ENCODE data around the gene MAD1L1. TPM values are rescaled to one million over a fixed set of nuclear protein-coding genes. Genes with fewer than 3 reads are reported as not detected.

MAD1L1 gene
- total and polyA plus RNA-seq, 2 of the 4 experiments (the other 2 are of a cell fraction) = 29.0 to 40.9 TPM

- intact Hi-C loops (cut with micrococcal nuclease) (no loop called here), in situ Hi-C loops (cut with MboI; ENCODE audit: low sequenced_read_pairs) (no loop called here), dilution Hi-C loops (cut with HindIII; ENCODE audit: low sequenced_read_pairs, unreplicated experiment) (no loop called here)
- Histone ChIP-seq H4K20me1 (ENCODE audit: insufficient read depth, low read length) (peaks cover 58% of the 10 kb centered on the region), H3K18ac (ENCODE audit: low read depth, low read length) (no peak overlapping the region), H2AFZ (replicated peaks; ENCODE audit: low read length, poor library complexity) (no peak overlapping the region), H2BK15ac (ENCODE audit: low read depth, low read length) (no peak overlapping the region), H2BK5ac (ENCODE audit: low read depth, low read length, poor library complexity, severe bottlenecking) (no peak overlapping the region), H3K4me1 (ENCODE audit: control insufficient read depth, insufficient read depth, low read length) (peaks cover 13% of the 10 kb centered on the region), H2BK120ac (ENCODE audit: low read depth, low read length) (no peak overlapping the region), H3K36me3 (ENCODE audit: control insufficient read depth, insufficient read depth, low read length) (peaks cover 4% of the 10 kb centered on the region), H3K23ac (ENCODE audit: low read depth, low read length) (no peak overlapping the region), H4K91ac (ENCODE audit: insufficient read depth, low read depth, low read length) (no peak overlapping the region), H3K4me2 (ENCODE audit: low read depth, low read length) (no peak overlapping the region), H2AK9ac (replicated peaks; ENCODE audit: low read depth, low read length, poor library complexity) (no peak overlapping the region), H3K9ac (ENCODE audit: low read depth, low read length) (no peak overlapping the region), H3K27me3 (ENCODE audit: control insufficient read depth, insufficient read depth, low read length) (no peaks in the 10 kb centered on the region; the same call in 1 of the 2 replicates), H3K4ac (ENCODE audit: low read depth, low read length) (no peak overlapping the region), H3K4me3 (ENCODE audit: insufficient read depth, low read depth, low read length) (no peak overlapping the region), H3K14ac (replicated peaks; ENCODE audit: low read depth, low read length) (no peak overlapping the region), H4K8ac (ENCODE audit: low read depth in 2 of 2, low read length in 2 of 2) (no peak overlapping the region), H2AK5ac (ENCODE audit: low read depth, low read length) (no peak overlapping the region), H2BK20ac (ENCODE audit: low read depth, low read length) (no peak overlapping the region), H3K27ac (ENCODE audit: insufficient read depth, low read length) (no peak overlapping the region), H3K79me1 (ENCODE audit: low read depth in 1 of 2, low read length in 2 of 2) (peaks cover 19 to 37% of the 10 kb centered on the region in 2 experiments), H4K5ac (ENCODE audit: low read depth, low read length) (no peak overlapping the region), H3K9me1 (ENCODE audit: insufficient read depth, low read length) (peaks cover 10% of the 10 kb centered on the region), H3K56ac (ENCODE audit: extremely low read depth, insufficient read depth, low read length) (no peak overlapping the region), H3K9me3 (ENCODE audit: control insufficient read depth, insufficient read depth, low read length) (no peaks in the 10 kb centered on the region)
- POLR2A ChIA-PET (ENCODE audit: unreplicated experiment) = no interaction called here
- no peak for TF ChIP-seq RAD21 (IDR thresholded peaks at IDR 0.05; ENCODE audit: low read length)
- no peak for TF ChIP-seq USF2 (IDR thresholded peaks at IDR 0.05; ENCODE audit: low read depth, low read length)
- no peak for TF ChIP-seq FOS (IDR thresholded peaks at IDR 0.05; ENCODE audit: low read depth, low read length)
- no peak for TF ChIP-seq BHLHE40 (IDR thresholded peaks at IDR 0.05; ENCODE audit: low read depth, low read length)
- TF ChIP-seq POLR2A (IDR thresholded peaks at IDR 0.05; ENCODE audit: low read depth, low read length) = no peak
- no peak for TF ChIP-seq ELK1 (IDR thresholded peaks at IDR 0.05; ENCODE audit: borderline replicate concordance, low read depth, low read length)
- no peak for TF ChIP-seq CHD1 (IDR thresholded peaks at IDR 0.05; ENCODE audit: low read depth, low read length)
- TF ChIP-seq RCOR1 (IDR thresholded peaks at IDR 0.05; ENCODE audit: insufficient replicate concordance, low read length) = no peak
- no peak for TF ChIP-seq SMC3 (IDR thresholded peaks at IDR 0.05; ENCODE audit: low read depth, low read length)
- no peak for TF ChIP-seq CTCF (conservative IDR thresholded peaks at IDR 0.05; ENCODE audit: low read depth, low read length)
- WGBS, 2 experiments (ENCODE audit: extremely low coverage in 2 of 2, insufficient read length in 1 of 2) = 95% methylated on average over 7 of the region's 17 CpGs; no CpG with 5 or more reads in 1 of the 2 experiments
- no peak for ATAC-seq (ENCODE audit: low read depth)
- CTCF ChIA-PET = no interaction called here
- no peak for DNase-seq
- BruUV-seq (replicated peaks) = no TSS peak
These were observed 77.9 kb downstream of the MAD1L1 start for GRCh38 chr7:2154831-2155230.
